ENCODE data around the gene LCORL.

DNA sequence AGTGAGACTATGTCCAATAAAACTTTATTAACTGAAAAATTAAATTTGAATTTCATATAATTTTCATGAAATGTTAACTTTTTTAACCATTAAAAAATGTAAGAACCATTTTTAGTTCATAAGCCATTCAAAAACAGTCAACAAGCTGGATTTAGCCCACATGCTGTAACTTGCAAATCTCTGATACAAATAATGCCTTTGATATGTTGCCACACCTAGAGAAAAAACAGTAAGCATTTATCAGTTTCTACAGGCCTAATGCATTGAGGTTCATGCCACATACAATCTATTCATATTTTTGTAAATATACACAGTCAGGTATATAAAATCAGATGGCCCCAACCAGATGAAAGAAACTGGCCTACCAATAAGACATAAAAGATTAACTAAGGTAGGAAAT lies 52.8 kb downstream of the LCORL start:
- no peak for TF ChIP-seq POLR2AphosphoS5 (IDR thresholded peaks at IDR 0.05)
- TF ChIP-seq, protein P1, sequence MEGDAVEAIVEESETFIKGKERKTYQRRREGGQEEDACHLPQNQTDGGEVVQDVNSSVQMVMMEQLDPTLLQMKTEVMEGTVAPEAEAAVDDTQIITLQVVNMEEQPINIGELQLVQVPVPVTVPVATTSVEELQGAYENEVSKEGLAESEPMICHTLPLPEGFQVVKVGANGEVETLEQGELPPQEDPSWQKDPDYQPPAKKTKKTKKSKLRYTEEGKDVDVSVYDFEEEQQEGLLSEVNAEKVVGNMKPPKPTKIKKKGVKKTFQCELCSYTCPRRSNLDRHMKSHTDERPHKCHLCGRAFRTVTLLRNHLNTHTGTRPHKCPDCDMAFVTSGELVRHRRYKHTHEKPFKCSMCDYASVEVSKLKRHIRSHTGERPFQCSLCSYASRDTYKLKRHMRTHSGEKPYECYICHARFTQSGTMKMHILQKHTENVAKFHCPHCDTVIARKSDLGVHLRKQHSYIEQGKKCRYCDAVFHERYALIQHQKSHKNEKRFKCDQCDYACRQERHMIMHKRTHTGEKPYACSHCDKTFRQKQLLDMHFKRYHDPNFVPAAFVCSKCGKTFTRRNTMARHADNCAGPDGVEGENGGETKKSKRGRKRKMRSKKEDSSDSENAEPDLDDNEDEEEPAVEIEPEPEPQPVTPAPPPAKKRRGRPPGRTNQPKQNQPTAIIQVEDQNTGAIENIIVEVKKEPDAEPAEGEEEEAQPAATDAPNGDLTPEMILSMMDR (IDR thresholded peaks at IDR 0.05) = no peak
- TF ChIP-seq POLR2A (IDR thresholded peaks at IDR 0.05) = no peak

Data from breast epithelium (tissue), 3 donors.